GM18867 (cell line): ENCODE data around the gene POLR2I.

Source experiments
- ATAC-seq: cut with Tn5 transposase; IDR thresholded peaks from one replicate; pipeline ENCODE4 v1.9.1; 2021; ENCODE audit warnings: mild to moderate bottlenecking, moderate library complexity; ENCODE audit not compliant: unreplicated experiment

POLR2I gene

DNA sequence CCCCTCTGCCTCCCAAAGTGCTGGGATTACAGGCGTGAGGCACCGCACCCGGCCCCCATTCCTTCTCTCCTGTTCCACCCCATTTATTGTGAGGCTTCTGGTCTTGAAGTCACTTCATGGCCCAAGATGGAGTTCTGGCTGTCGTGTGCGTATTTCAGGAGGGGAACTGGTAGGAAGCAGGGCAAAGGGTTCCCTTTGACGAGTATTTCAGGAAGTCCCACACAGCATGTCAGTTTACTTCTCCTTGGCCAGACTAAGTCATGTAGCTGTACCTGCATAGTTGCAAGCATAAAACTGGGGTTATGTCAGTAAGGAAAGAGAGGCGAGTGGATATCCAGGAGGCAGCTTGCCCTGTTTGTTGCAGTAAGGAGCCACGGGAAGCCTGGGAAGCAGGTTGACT lies 49.8 kb downstream of the POLR2I start:
- no peak for ATAC-seq
